ENCODE measurements around the gene VAMP8.

DNA sequence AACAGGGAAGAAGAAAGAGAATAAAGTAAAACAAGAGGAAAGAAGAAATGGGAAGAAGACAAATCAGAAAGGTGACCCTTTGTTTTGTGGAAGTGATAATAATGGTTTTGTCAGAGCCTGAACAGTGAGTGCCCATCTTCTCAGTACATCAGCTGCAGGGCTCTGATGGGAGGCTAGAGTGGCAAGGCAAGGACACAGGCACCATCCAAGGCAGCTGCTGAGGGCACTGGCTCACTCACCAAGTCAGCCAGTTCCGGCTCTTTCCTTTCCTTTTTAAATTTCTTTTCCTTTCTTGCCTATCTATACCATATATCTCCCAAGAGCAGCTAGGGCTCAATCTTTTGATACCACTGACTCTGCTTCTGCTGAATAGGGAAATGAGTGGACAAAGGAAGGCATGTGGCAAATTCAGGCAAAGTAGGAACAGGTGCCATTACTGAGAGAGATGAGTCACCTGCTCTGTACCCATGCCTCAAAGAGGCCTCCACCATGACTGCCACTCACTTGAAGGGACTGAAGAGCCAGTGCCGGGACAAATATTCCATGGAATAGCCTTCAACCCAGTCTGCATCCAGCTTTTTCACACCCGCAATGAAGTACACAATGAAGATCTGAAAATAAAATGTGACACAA, 22.3 kb upstream of the VAMP8 start:
- TF ChIP-seq GATA3 (IDR thresholded peaks at IDR 0.05; ENCODE audit: low read depth, low read length) (no peak), GATA2 (IDR thresholded peaks at IDR 0.05; ENCODE audit: low read depth, low read length) (no peak)
